HEK293 (cell line): ENCODE measurements around the gene HERC2.

Source experiments
- CTCF ChIA-PET: fragments of 350-600 bp; formaldehyde crosslinking; extraction: SDS; loops from one replicate; lab custom pipeline; 2021; ENCODE audit warnings: antibody characterized with exemption; lab: Yijun Ruan, JAX
- POLR2A ChIA-PET: fragments of 300-600 bp; formaldehyde crosslinking; extraction: SDS; loops from one replicate; lab custom pipeline; 2020; ENCODE audit warnings: antibody characterized with exemption, inconsistent platforms; lab: Yijun Ruan, JAX
- H3K27ac ChIP-seq: fragments of 200-500 bp; sonication (Bioruptor generic); 2 replicates; pipeline ENCODE4 v1.5.1; 2014; ENCODE audit warnings: low read depth, low read length, control low read depth, inconsistent platforms; ENCODE audit errors: extremely low read depth
- H3K36me3 ChIP-seq, 2 experiments: fragments of 200-500 bp in 1 of 2; sonication (Bioruptor generic) in 1 of 2; 1 replicate in 1 of 2; 2 replicates in 1 of 2; pipeline ENCODE4 v1.5.1; 2014 to 2017; ENCODE audit warnings: inconsistent platforms in 2 of 2, low read length in 2 of 2; ENCODE audit not compliant: control insufficient read depth in 2 of 2, insufficient read depth in 1 of 2
- H3K4me1 ChIP-seq: fragments of 200-500 bp; sonication (Bioruptor generic); 2 replicates; pipeline ENCODE4 v1.5.1; 2014; ENCODE audit warnings: mild to moderate bottlenecking, low read length, inconsistent platforms; ENCODE audit not compliant: control insufficient read depth, insufficient read depth
- H3K4me3 ChIP-seq: 2 replicates; pipeline ENCODE4 v1.5.1; 2011; ENCODE audit warnings: low read depth, mild to moderate bottlenecking, control low read depth, low read length, moderate library complexity
- H3K9me3 ChIP-seq: fragments of 200-500 bp; sonication (Bioruptor generic); 2 replicates; pipeline ENCODE4 v1.5.1; 2014; ENCODE audit warnings: low read depth, low read length, inconsistent platforms; ENCODE audit not compliant: control insufficient read depth, insufficient read depth
- BCL6B ChIP-seq: fragments of 450-650 bp; formaldehyde crosslinking; IDR thresholded peaks from 2 replicates; pipeline ENCODE4 v1.5.1; 2017; ENCODE audit warnings: missing biosample characterization, missing genetic modification characterization
- SP2 ChIP-seq: fragments of 450-650 bp; formaldehyde crosslinking; IDR thresholded peaks from 2 replicates; pipeline ENCODE4 v1.5.1; 2016; ENCODE audit warnings: missing biosample characterization, missing genetic modification characterization
- TSHZ1 ChIP-seq: fragments of 450-650 bp; formaldehyde crosslinking; IDR thresholded peaks from 2 replicates; pipeline ENCODE4 v1.5.1; 2016; ENCODE audit warnings: missing biosample characterization, missing genetic modification characterization, borderline replicate concordance
- ZBTB49 ChIP-seq: fragments of 450-650 bp; formaldehyde crosslinking; IDR thresholded peaks from 2 replicates; pipeline ENCODE4 v1.5.1; 2016; ENCODE audit warnings: missing biosample characterization, missing genetic modification characterization, low read depth
- ZNF121 ChIP-seq: fragments of 450-650 bp; formaldehyde crosslinking; IDR thresholded peaks from 2 replicates; pipeline ENCODE4 v1.5.1; 2016; ENCODE audit warnings: missing biosample characterization, missing genetic modification characterization
- ZNF146 ChIP-seq: fragments of 450-650 bp; formaldehyde crosslinking; IDR thresholded peaks from 2 replicates; pipeline ENCODE4 v1.5.1; 2016; ENCODE audit warnings: missing biosample characterization, missing genetic modification characterization
- ZNF221 ChIP-seq: fragments of 450-650 bp; formaldehyde crosslinking; IDR thresholded peaks from 2 replicates; pipeline ENCODE4 v1.5.1; 2017; ENCODE audit warnings: missing biosample characterization, missing genetic modification characterization, borderline replicate concordance
- ZNF248 ChIP-seq: fragments of 450-650 bp; formaldehyde crosslinking; IDR thresholded peaks from 2 replicates; pipeline ENCODE4 v1.5.1; 2017; ENCODE audit warnings: missing biosample characterization, missing genetic modification characterization
- ZNF26 ChIP-seq: fragments of 450-650 bp; formaldehyde crosslinking; IDR thresholded peaks from 2 replicates; pipeline ENCODE4 v1.5.1; 2016; ENCODE audit warnings: missing biosample characterization, missing genetic modification characterization
- ZNF324 ChIP-seq: fragments of 450-650 bp; formaldehyde crosslinking; IDR thresholded peaks from 2 replicates; pipeline ENCODE4 v1.5.1; 2016; ENCODE audit warnings: missing biosample characterization, missing genetic modification characterization
- ZNF350 ChIP-seq: fragments of 450-650 bp; formaldehyde crosslinking; IDR thresholded peaks from 2 replicates; pipeline ENCODE4 v1.5.0; 2017; ENCODE audit warnings: missing biosample characterization, mild to moderate bottlenecking, missing genetic modification characterization
- ZNF37A ChIP-seq: fragments of 450-650 bp; IDR thresholded peaks from 2 replicates; pipeline ENCODE4 v1.5.1; 2018; ENCODE audit warnings: missing biosample characterization, missing genetic modification characterization
- ZNF423 ChIP-seq: fragments of 450-650 bp; formaldehyde crosslinking; IDR thresholded peaks from 2 replicates; pipeline ENCODE4 v1.5.1; 2016; ENCODE audit warnings: missing biosample characterization, missing genetic modification characterization
- ZNF433 ChIP-seq: fragments of 450-650 bp; formaldehyde crosslinking; IDR thresholded peaks from 2 replicates; pipeline ENCODE4 v1.5.1; 2016; ENCODE audit warnings: missing biosample characterization, missing genetic modification characterization, low read depth
- ZNF48 ChIP-seq: fragments of 450-650 bp; formaldehyde crosslinking; IDR thresholded peaks from 2 replicates; pipeline ENCODE4 v1.5.1; 2016; ENCODE audit warnings: missing biosample characterization, missing genetic modification characterization
- ZNF544 ChIP-seq: fragments of 450-650 bp; formaldehyde crosslinking; IDR thresholded peaks from 2 replicates; pipeline ENCODE4 v1.5.0; 2017; ENCODE audit warnings: missing biosample characterization, missing genetic modification characterization
- ZNF610 ChIP-seq: fragments of 450-650 bp; formaldehyde crosslinking; IDR thresholded peaks from 2 replicates; pipeline ENCODE4 v1.5.1; 2016; ENCODE audit warnings: missing biosample characterization, missing genetic modification characterization, borderline replicate concordance
- ZNF76 ChIP-seq: fragments of 450-650 bp; formaldehyde crosslinking; IDR thresholded peaks from 2 replicates; pipeline ENCODE4; 2016; ENCODE audit warnings: low read depth, missing biosample characterization, missing genetic modification characterization, borderline replicate concordance
- ZNF791 ChIP-seq: fragments of 450-650 bp; formaldehyde crosslinking; IDR thresholded peaks from 2 replicates; pipeline ENCODE4 v1.5.1; 2016; ENCODE audit warnings: missing biosample characterization, missing genetic modification characterization
- ZSCAN4 ChIP-seq: fragments of 450-650 bp; formaldehyde crosslinking; IDR thresholded peaks from 2 replicates; pipeline ENCODE4 v1.5.1; 2017; ENCODE audit warnings: missing biosample characterization, missing genetic modification characterization

The HERC2 gene

GRCh38 chr15:28191832-28192231, 130.1 kb downstream of the HERC2 start:
- TF ChIP-seq ZNF544 (tag by site-specific recombination): no peak
- no peak for TF ChIP-seq ZNF121 (tag by site-specific recombination)
- TF ChIP-seq ZBTB49 (tag by site-specific recombination): no peak
- no peak for TF ChIP-seq ZNF248
- TF ChIP-seq ZNF324 (tag by site-specific recombination): no peak
- TF ChIP-seq ZNF221 (tag by site-specific recombination): no peak
- TF ChIP-seq ZNF791 (tag by site-specific recombination): no peak
- no peak for TF ChIP-seq ZNF433
- TF ChIP-seq ZNF350: no peak
- no peak for TF ChIP-seq TSHZ1 (tag by site-specific recombination)
- no peak for TF ChIP-seq ZNF48 (tag by site-specific recombination)
- no peak for TF ChIP-seq ZSCAN4
- TF ChIP-seq ZNF76: no peak
- TF ChIP-seq ZNF26 (tag by site-specific recombination): no peak
- no peak for TF ChIP-seq SP2 (tag by site-specific recombination)
- no peak for TF ChIP-seq ZNF423
- no peak for TF ChIP-seq BCL6B
- TF ChIP-seq ZNF610 (tag by site-specific recombination): no peak
- no peak for TF ChIP-seq ZNF37A
- TF ChIP-seq ZNF146 (tag by site-specific recombination): no peak
- no peaks in the 10 kb centered on the region for H3K4me1 ChIP-seq
- peaks cover 6 to 57% of the 10 kb centered on the region in 2 experiments; a peak in 2 of 3 replicates for H3K36me3 ChIP-seq
- CTCF ChIA-PET: no interaction called here
- H3K27ac ChIP-seq: no peak overlapping the region
- no peaks in the 10 kb centered on the region for H3K9me3 ChIP-seq
- POLR2A ChIA-PET: no interaction called here
- no peak overlapping the region for H3K4me3 ChIP-seq
